Suprapubic skin (tissue), 4 donors: Measurements from ENCODE around the gene NEAT1. TPM values are rescaled to one million over a fixed set of nuclear protein-coding genes. Genes with fewer than 3 reads are reported as not detected.
A peak's percentile ranks its signal among the peaks of the same experiment; 100 is the strongest.
"Not testable (repeated sequence)": the region's sequence is repeated elsewhere in the genome, so short reads cannot be mapped to it uniquely, and the experiment has no call there.

Experiments used
- DNase-seq, 2 donors: peaks; one replicate each; pipeline ENCODE4 v3.0.0-alpha.2; 2019; ENCODE audit warnings: low spot score in 2 of 2
- H3K27ac ChIP-seq: fragments of 200-600 bp; sonication (generic); one replicate; pipeline ENCODE4 v1.5.1; 2019
- H3K27me3 ChIP-seq: fragments of 200-600 bp; sonication (generic); one replicate; pipeline ENCODE4 v1.5.1; 2019
- H3K36me3 ChIP-seq: fragments of 200-600 bp; sonication (generic); one replicate; pipeline ENCODE4 v1.5.1; 2019
- H3K4me1 ChIP-seq: fragments of 200-600 bp; sonication (generic); one replicate; pipeline ENCODE4 v1.5.1; 2019
- H3K4me3 ChIP-seq: fragments of 200-600 bp; sonication (generic); one replicate; pipeline ENCODE4 v1.5.1; 2019; ENCODE audit warnings: mild to moderate bottlenecking
- H3K9me3 ChIP-seq: fragments of 200-600 bp; sonication (generic); one replicate; pipeline ENCODE4 v1.5.1; 2019
- EP300 ChIP-seq: sonication (generic); formaldehyde crosslinking; IDR thresholded peaks from one replicate; pipeline ENCODE4 v1.6.1; 2017; ENCODE audit warnings: antibody characterized with exemption
- POLR2A ChIP-seq, 2 donors: fragments of 450-650 bp; IDR thresholded peaks; one replicate each; pipeline ENCODE4 v1.6.1; 2017; ENCODE audit warnings: antibody characterized with exemption in 2 of 2, mild to moderate bottlenecking in 2 of 2, moderate library complexity in 2 of 2
- POLR2AphosphoS5 ChIP-seq, 3 donors: sonication (generic); formaldehyde crosslinking; IDR thresholded peaks; one replicate each; pipeline ENCODE4 v1.6.1; 2017; ENCODE audit warnings: antibody characterized with exemption in 3 of 3
- WGBS: methylation state at CpG from one replicate; pipeline ENCODE4 v1.1.5; 2018; 5-methylcytosine and 5-hydroxymethylcytosine counted together
- total RNA-seq, 4 donors: library from RNA; depleted of rRNA; stranded (reverse); fragments of >200 nt; gene quantifications; one replicate each; pipeline ENCODE4 v1.1.0, GENCODE V29; 2016
- TF ChIP-seq, protein P1 (sequence below), 2 donors: fragments of 200-600 bp in 1 of 2; fragments of 450-650 bp in 1 of 2; sonication (generic) in 1 of 2; IDR thresholded peaks; one replicate each; pipeline ENCODE4 v1.5.1; 2016 to 2019; ENCODE audit warnings: antibody characterized with exemption in 2 of 2, mild to moderate bottlenecking in 1 of 2, moderate library complexity in 1 of 2

Gene NEAT1
- total RNA-seq, 4 donors from 2014 or later, result 336 to 2,041 (median 481) TPM

- Histone ChIP-seq H3K4me1 (peaks cover 37% of the 10 kb centered on the region), H3K27me3 (no peaks in the 10 kb centered on the region), H3K27ac (peak overlapping the region; percentile 76), H3K4me3 (peak overlapping the region; percentile 50), H3K36me3 (no peaks in the 10 kb centered on the region), H3K9me3 (no peaks in the 10 kb centered on the region)
- peak; percentile 91 to 94 for DNase-seq
- TF ChIP-seq POLR2A (IDR thresholded peaks at IDR 0.05) (peak in 1 of 2 donors; percentile 76), EP300 (no peak), POLR2AphosphoS5 (IDR thresholded peaks at IDR 0.05) (peak in 1 of 3 donors; percentile 23)
- 7% methylated on average over 19 of the region's 47 CpGs for WGBS
Measured at GRCh38 chr11:65454696-65455456, 32.3 kb downstream of the NEAT1 start.

DNA sequence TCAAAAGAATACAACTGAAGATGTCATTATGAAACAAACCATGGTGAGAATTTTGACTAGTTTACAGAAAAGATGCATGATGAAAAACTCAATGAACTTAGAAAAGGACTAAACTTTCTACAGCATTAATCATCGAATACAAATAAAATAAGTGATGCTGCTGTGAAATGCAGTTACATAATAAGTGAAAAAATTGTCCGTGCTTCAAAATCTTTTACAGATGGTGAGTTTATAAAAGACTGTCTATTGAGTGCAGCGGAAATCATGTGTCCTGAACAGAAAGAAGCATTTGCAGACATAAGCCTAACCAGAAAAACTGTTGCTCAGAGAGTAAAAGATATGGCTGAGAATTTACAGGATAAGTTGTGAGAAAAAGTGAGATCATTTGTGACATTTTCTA lies 33.8 kb downstream of the NEAT1 start:
- DNase-seq, result no peak
- 65% methylated on average over 3 of the region's 3 CpGs for WGBS
- TF ChIP-seq POLR2A (IDR thresholded peaks at IDR 0.05), result no peak
- no peak for TF ChIP-seq EP300

GRCh38 chr11:65459552-65459951 lies 37.0 kb downstream of the NEAT1 start:
- Histone ChIP-seq H3K27ac (no peak overlapping the region), H3K4me3 (no peak overlapping the region), H3K4me1 (peaks cover 16% of the 10 kb centered on the region), H3K36me3 (no peaks in the 10 kb centered on the region), H3K27me3 (no peaks in the 10 kb centered on the region), H3K9me3 (no peaks in the 10 kb centered on the region)
- DNase-seq, result no peak
- TF ChIP-seq, protein P1, sequence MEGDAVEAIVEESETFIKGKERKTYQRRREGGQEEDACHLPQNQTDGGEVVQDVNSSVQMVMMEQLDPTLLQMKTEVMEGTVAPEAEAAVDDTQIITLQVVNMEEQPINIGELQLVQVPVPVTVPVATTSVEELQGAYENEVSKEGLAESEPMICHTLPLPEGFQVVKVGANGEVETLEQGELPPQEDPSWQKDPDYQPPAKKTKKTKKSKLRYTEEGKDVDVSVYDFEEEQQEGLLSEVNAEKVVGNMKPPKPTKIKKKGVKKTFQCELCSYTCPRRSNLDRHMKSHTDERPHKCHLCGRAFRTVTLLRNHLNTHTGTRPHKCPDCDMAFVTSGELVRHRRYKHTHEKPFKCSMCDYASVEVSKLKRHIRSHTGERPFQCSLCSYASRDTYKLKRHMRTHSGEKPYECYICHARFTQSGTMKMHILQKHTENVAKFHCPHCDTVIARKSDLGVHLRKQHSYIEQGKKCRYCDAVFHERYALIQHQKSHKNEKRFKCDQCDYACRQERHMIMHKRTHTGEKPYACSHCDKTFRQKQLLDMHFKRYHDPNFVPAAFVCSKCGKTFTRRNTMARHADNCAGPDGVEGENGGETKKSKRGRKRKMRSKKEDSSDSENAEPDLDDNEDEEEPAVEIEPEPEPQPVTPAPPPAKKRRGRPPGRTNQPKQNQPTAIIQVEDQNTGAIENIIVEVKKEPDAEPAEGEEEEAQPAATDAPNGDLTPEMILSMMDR (IDR thresholded peaks at IDR 0.05), result no peak
- no peak for TF ChIP-seq POLR2AphosphoS5 (IDR thresholded peaks at IDR 0.05)
- no peak for TF ChIP-seq EP300
- TF ChIP-seq POLR2A (IDR thresholded peaks at IDR 0.05), result no peak
- 85% methylated on average over 7 of the region's 7 CpGs for WGBS

More for the DNA sequence above, 33.8 kb downstream of the NEAT1 start:
- no peak overlapping the region for H3K27ac ChIP-seq
- no peaks in the 10 kb centered on the region for H3K36me3 ChIP-seq
- H3K9me3 ChIP-seq, result no peaks in the 10 kb centered on the region
- H3K4me1 ChIP-seq, result peaks cover 37% of the 10 kb centered on the region
- H3K4me3 ChIP-seq, result no peak overlapping the region
- H3K27me3 ChIP-seq, result no peaks in the 10 kb centered on the region

- 95% methylated on average over 18 of the region's 18 CpGs for WGBS
- H3K4me3 ChIP-seq, H3K9me3 ChIP-seq, DNase-seq, H3K36me3 ChIP-seq, H3K27ac ChIP-seq, H3K27me3 ChIP-seq: not testable (repeated sequence)
- H3K4me1 ChIP-seq, result peaks cover 18% of the 10 kb centered on the region
Measured at GRCh38 chr11:65465471-65465870, 42.9 kb downstream of the NEAT1 start.

DNA sequence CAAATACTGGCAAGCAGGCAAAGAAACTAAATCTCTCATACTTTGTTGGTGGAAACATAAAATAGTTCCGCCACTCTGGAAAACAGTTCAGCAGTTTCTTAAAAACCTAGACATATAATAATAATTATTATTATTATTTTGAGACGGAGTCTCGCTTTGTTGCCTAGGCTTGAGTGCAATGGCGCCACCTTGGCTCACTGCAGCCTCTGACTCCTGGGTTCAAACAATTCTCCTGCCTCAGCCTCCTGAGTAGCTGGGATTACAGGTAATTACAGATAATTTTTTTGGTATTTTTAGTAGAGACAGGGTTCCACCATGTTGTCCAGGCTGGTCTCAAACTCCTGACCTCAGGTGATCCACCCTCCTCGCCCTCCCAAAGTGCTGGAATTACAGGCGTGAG lies 44.7 kb downstream of the NEAT1 start:
- H3K9me3 ChIP-seq, H3K36me3 ChIP-seq, H3K27ac ChIP-seq, H3K27me3 ChIP-seq, H3K4me3 ChIP-seq, DNase-seq: not testable (repeated sequence)
- H3K4me1 ChIP-seq, result peaks cover 35% of the 10 kb centered on the region
- WGBS, result 82% methylated on average over 6 of the region's 6 CpGs

DNA sequence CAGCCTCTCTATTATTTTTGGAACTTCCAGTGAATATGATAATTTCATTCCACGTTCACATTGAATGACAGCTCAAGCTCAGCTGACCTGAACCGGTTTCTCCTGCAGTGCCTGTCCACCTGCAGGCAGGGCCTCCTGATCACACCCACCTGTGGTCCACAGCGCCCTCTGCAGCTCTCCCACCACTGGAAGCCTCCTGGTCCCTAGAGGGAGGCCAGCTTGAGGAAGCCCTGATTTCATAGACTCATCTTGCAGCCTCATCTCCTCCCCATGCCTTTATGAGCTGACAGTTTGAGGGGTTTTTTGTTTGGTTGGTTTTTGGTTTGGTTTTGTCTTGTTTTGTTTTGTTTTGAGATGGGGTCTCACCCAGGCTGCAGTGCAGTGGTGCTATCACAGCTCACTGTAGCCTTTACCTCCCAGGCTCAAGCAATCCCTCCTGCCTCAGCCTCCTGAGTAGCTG lies 46.3 kb downstream of the NEAT1 start:
- DNase-seq, result peak in 1 of 2 donors; percentile 82
- WGBS, result 26% methylated on average over 3 of the region's 3 CpGs
- Histone ChIP-seq H3K4me3 (no peak overlapping the region), H3K27ac (no peak overlapping the region), H3K27me3 (no peaks in the 10 kb centered on the region), H3K4me1 (peaks cover 41% of the 10 kb centered on the region), H3K36me3 (no peaks in the 10 kb centered on the region), H3K9me3 (no peaks in the 10 kb centered on the region)
- TF ChIP-seq, protein P1 (IDR thresholded peaks at IDR 0.05), result peak; percentile 32 to 56
- no peak for TF ChIP-seq POLR2AphosphoS5 (IDR thresholded peaks at IDR 0.05)

DNA sequence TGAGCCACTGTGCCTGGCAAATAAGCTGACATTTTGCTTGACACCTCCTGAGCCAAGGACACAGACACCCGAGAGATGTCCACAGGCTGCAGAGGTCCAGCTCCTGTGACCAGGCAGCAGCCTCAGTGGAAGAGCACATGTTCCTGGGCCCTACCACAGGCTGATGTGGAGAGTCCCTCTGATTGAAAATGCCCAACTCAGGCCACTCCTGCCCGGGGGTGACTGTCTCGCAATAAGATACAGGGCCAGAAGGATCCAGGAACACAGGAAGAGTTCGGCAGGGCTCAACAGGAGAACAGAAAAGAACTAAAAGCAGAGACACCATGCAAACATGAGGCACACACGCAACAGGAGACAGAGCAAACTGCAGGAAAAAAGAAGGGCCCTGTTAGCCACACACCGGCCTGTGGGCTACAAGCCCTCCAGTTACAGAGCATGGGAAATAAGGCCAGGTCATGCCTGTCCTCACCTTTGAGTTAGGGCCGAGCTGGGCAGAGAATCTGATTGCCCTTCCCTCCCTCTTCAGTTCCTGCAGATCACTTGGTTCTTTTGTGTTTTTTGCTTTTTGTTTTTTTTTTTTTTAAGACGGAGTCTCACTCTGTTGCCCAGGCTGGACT lies 47.9 kb downstream of the NEAT1 start:
- H3K36me3 ChIP-seq, result no peaks in the 10 kb centered on the region
- DNase-seq, result no peak
- H3K4me1 ChIP-seq, result peaks cover 43% of the 10 kb centered on the region
- TF ChIP-seq EP300 (no peak), POLR2A (IDR thresholded peaks at IDR 0.05) (no peak), POLR2AphosphoS5 (IDR thresholded peaks at IDR 0.05) (no peak)
- TF ChIP-seq, protein P1 (IDR thresholded peaks at IDR 0.05), result no peak
- WGBS, result 80% methylated on average over 8 of the region's 8 CpGs
- no peak overlapping the region for H3K4me3 ChIP-seq
- no peaks in the 10 kb centered on the region for H3K27me3 ChIP-seq
- peak overlapping the region; percentile 92 for H3K27ac ChIP-seq
- H3K9me3 ChIP-seq, result no peaks in the 10 kb centered on the region
